Umbilical cord (tissue), 2 donors: ENCODE results near the gene NUDT7. TPM values are rescaled to one million over a fixed set of nuclear protein-coding genes. Genes with fewer than 3 reads are reported as not detected.

Experiments
- DNase-seq: peaks from one replicate; pipeline ENCODE4 v3.0.0-alpha.2; 2015; ENCODE audit warnings: low spot score
- total RNA-seq: library from RNA; depleted of rRNA; stranded (reverse); fragments of >200 nt; gene quantifications from one replicate; pipeline ENCODE4 v1.2.3, GENCODE V29; 2014; ENCODE audit warnings: low replicate concordance; ENCODE audit not compliant: insufficient read depth

NUDT7 gene
- total RNA-seq, 1 donor from 2014 or later = 1.2 TPM

DNA sequence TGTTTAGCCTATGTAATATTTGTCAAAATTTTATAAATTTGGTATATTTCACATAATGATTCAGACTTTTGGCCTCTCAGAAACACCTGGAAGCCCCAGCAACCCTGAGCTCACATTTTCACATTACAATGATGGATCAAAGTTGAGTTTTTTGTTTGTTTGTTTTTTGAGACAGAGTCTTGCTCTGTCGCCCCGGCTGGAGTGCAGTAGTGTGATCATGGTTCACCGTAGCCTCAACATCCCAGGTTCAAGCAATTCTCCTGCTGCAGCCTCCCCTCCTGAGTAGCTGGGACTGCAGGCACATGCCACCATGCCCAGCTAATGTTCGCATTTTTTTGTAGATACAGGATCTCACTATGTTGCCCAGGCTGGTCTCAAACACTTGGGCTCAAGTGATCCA is 55.4 kb downstream of the NUDT7 start:
- no peak for DNase-seq

DNA sequence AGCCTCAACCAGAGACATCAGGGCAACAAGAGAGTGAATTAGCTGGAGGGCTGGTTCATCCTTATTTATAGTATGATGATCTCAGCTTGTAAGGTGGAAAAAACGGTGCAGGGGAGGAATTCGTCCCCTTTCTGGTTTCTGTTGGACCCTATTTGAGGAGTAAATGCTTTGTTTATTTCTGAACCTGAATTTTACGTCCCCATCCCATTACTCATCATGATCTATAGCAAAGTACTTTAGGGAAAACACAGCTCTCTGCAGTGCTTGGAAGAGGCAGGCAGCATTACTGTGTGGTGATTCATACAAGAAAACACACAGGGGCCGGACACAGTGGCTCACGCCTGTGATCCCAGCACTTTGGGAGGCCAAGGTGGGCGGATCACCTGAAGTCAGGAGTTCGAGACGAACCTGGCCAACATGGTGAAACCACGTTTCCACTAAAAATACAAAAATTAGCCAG is 58.1 kb downstream of the NUDT7 start:
- DNase-seq = peak; percentile 49

- no peak for DNase-seq
Observed at GRCh38 chr16:77781091-77781490, 58.8 kb downstream of the NUDT7 start.

DNA sequence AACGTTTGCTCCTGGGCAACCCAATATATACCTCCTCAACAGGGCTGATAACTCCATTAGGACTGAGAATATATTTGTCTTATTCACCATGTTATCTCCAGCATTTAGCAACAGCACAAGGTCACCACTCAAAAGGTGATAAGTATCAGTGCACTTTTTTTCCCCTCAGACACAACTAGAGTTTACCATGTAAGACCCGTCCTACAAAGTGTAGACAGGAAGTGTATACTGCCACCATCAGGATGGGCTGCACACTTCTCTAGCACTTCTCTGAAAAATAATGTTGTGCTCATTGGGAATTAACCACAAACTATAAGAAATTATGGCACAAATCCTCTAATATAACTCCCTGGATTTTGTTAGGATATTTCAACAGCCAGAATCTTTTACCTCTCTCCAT is 60.4 kb downstream of the NUDT7 start:
- no peak for DNase-seq

- no peak for DNase-seq
Observed at GRCh38 chr16:77784441-77785372, 62.4 kb downstream of the NUDT7 start.

DNA sequence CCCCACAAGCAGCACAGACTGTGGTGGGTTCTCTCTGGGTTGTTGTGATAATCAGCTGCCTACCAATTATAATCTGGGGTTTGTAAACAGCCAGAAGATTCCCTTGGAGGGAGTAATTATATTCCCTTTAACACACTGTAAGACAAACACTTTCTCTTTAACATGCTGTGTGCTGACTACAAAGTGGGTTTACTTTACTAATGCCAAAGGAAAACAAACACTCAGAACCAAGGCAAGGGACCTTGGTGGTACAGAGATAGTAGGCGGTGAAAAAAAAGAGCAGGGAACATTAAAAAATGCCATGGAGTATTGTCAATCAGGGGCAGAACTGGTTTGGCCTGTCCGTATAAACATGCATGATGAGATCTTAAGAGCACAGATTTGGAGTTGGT is 63.1 kb downstream of the NUDT7 start:
- no peak for DNase-seq

DNA sequence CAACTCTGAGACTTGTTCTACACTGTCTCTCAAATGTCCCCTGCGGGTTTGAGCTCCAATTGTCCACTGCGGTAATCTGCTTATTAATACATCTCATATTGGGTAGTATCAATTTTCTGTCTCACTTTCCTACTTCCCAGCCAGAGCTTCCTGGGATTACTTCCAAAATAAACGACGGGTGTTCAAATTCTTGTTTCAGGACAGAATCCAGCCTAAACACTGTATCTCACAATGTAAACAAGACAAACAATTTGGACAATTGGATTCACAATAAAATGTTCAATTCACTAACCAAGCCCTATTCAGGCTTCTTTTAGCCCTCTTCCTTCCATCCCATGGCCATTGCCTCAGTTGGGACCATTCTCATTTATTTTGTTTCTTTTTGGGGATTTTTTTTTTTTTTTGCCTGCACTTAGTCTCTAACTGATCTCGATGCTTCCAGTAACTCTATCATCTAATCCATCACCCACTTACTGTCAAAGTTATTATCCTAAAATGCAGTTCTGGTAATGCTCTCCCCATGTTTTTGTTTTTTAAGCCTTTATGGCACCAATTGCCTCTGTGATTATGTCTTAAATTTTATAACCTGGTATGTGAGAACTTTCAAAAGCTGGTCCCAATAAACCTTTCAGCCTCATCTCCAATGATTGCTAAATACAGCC is 64.0 kb downstream of the NUDT7 start:
- DNase-seq = no peak

GRCh38 chr16:77787452-77787851 is 65.1 kb downstream of the NUDT7 start:
- DNase-seq = no peak

- DNase-seq = peak; percentile 75
Observed at GRCh38 chr16:77788181-77789084, 66.1 kb downstream of the NUDT7 start, which contains the start of gene VAT1L. VAT1L (plus strand) TSS chr16:77788564; CDS start chr16:77788683, 119 bp downstream.

DNA sequence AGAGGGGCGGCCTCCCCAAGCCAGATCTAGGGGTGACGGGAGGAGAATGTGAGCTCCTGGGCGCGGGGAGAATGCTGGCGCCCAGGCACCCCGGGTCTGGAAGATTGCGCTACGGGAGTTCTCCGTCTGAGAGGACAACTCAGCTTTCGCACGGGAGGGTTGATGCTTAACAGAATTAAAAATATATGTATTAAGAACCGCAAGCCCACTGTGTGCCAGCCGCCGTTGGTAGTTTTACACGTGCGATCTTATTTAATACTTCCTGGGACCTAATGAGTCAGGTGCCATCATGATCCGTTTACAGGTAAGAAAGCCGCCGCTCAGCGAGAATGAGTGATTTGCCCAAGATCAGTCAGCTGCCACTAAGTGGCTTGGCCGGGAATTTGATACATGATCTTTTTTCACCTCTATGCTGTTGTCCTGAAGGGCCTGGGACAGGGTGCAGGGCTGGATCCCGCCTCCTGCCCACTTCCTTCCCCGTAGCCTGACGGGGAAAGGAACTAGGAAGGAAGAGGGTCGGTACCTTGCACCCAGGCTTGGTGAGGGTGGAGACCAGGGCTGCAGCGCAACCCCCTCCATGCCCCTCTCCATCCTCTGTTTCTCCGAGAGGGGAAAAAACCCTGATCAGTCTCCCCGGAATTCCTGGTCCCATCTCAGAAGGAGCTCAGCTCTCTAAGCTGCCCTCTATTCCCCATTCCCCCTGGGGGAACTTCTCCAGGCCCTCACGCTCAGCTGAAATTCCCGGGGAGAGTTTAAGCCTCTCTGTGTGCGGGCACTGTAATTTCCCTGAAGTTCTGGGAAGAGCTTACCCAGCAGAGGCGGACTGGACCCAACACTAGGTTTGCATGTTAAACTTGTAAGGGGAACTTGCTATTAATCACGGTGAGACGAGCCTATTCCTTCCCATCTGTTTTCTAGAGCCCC is 67.0 kb downstream of the NUDT7 start:
- no peak for DNase-seq

GRCh38 chr16:77790009-77790372 is 67.7 kb downstream of the NUDT7 start:
- no peak for DNase-seq

DNA sequence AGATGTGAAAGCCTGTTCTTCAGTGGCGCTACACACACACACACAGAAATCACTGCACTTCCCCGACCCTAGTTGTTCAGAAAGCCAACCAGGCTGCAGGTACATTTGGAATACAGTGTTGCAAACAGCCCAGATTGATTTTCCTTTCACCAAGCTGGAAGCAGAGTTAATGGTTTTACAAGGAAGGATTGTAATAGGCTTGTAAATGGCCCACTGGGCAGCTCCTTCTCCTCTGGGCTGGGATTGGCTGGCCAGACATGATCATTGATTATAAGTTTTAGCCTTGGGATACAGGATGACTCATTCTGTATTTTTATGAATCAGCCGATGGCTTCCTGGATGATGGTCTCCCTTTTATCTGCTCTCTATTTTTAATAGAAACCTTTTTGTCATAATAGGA is 68.6 kb downstream of the NUDT7 start:
- DNase-seq = no peak

Other genes with a start within 250 kb of the NUDT7 start
- gene VAT1L, start 66.0 kb downstream of the NUDT7 start, total RNA-seq = 58.0 TPM